ENCODE measurements around the gene HS3ST6. TPM values are rescaled to one million over a fixed set of nuclear protein-coding genes. Genes with fewer than 3 reads are reported as not detected.
A peak's percentile ranks its signal among the peaks of the same experiment; 100 is the strongest.

Gene HS3ST6
- total and polyA plus RNA-seq, 2 of the 13 experiments (the other 11 are each of a cell fraction or from before 2014, with no cell fraction given) = not detected

GRCh38 chr16:1942047-1942809 is 24.0 kb upstream of the HS3ST6 start (continued):
- TF ChIP-seq ZBTB21 (CRISPR knock-in tag; IDR thresholded peaks at IDR 0.05) = no peak
- 0 out of 2 replicates have a peak, but pooled peaks have one; percentile 36 for TF ChIP-seq YEATS4 (CRISPR knock-in tag; IDR thresholded peaks at IDR 0.05; ENCODE audit: borderline replicate concordance)
- TF ChIP-seq HNRNPL (IDR thresholded peaks at IDR 0.05; ENCODE audit: low read depth, low read length) = 0 out of 2 replicates have a peak, but pooled peaks have one; percentile 8
- TF ChIP-seq ZNF24 (IDR thresholded peaks at IDR 0.05) = no peak
- TF ChIP-seq ZNF546 (CRISPR knock-in tag; conservative IDR thresholded peaks at IDR 0.05) = no peak
- TF ChIP-seq TFAP4 (IDR thresholded peaks at IDR 0.05; ENCODE audit: borderline replicate concordance, low read depth) = peak; percentile 38; the same call in 1 of the 2 replicates
- no peak for TF ChIP-seq ZNF251 (CRISPR knock-in tag; IDR thresholded peaks at IDR 0.05)
- TF ChIP-seq NFYC (CRISPR knock-in tag; IDR thresholded peaks at IDR 0.05) = no peak
- TF ChIP-seq ZNF451 (CRISPR knock-in tag; IDR thresholded peaks at IDR 0.05) = no peak
- no peak for TF ChIP-seq KAT7 (CRISPR knock-in tag; IDR thresholded peaks at IDR 0.05; ENCODE audit: borderline replicate concordance)
- no peak for TF ChIP-seq ZBTB1 (CRISPR knock-in tag; IDR thresholded peaks at IDR 0.05; ENCODE audit: borderline replicate concordance)
- no peak for TF ChIP-seq EZH2 (conservative IDR thresholded peaks at IDR 0.05; ENCODE audit: low read depth, low read length)
- TF ChIP-seq DMTF1 (CRISPR knock-in tag; IDR thresholded peaks at IDR 0.05) = no peak
- TF ChIP-seq ARNT (IDR thresholded peaks at IDR 0.05) = no peak
- no peak for TF ChIP-seq FOXO4 (CRISPR knock-in tag; conservative IDR thresholded peaks at IDR 0.05)
- no peak for TF ChIP-seq ZHX2 (IDR thresholded peaks at IDR 0.05; ENCODE audit: low read depth)
- 0 out of 2 replicates have a peak, but pooled peaks have one; percentile 2 for TF ChIP-seq ZHX2 (CRISPR knock-in tag; IDR thresholded peaks at IDR 0.05; ENCODE audit: borderline replicate concordance)
- TF ChIP-seq TOE1 (CRISPR knock-in tag; IDR thresholded peaks at IDR 0.05) = no peak
- TF ChIP-seq DMAP1 (CRISPR knock-in tag; IDR thresholded peaks at IDR 0.05) = no peak
- TF ChIP-seq NCOR1 (IDR thresholded peaks at IDR 0.05; ENCODE audit: borderline replicate concordance, low read length) = no peak
